H1 (cell line): ENCODE results near the gene TNFAIP8.

ENCODE experiments used
- ATF2 ChIP-seq: IDR thresholded peaks from 2 replicates; pipeline ENCODE4 v1.6.1; 2012; ENCODE audit warnings: low read length, inconsistent platforms
- ATF3 ChIP-seq: IDR thresholded peaks from 2 replicates; pipeline ENCODE4 v1.6.1; 2011; ENCODE audit warnings: low read depth, mild to moderate bottlenecking, low read length; ENCODE audit not compliant: insufficient read depth
- CTCF ChIP-seq, 3 experiments: IDR thresholded peaks; 1 replicate in 2 of 3; 2 replicates in 1 of 3; pipeline versions ENCODE4 v1.5.1 to v1.6.1; 2011; ENCODE audit warnings: low read length in 3 of 3, mild to moderate bottlenecking in 3 of 3, inconsistent platforms in 2 of 3, low read depth in 1 of 3, moderate library complexity in 1 of 3; ENCODE audit not compliant: insufficient read depth in 1 of 3; ENCODE audit errors: control extremely low read depth in 1 of 3
- EZH2 ChIP-seq: fragments of 200-600 bp; sonication (generic); IDR thresholded peaks from 2 replicates; pipeline ENCODE4 v1.7.1; 2012; ENCODE audit warnings: low read depth, mild to moderate bottlenecking, moderate library complexity, low read length, inconsistent platforms; ENCODE audit not compliant: severe bottlenecking
- GABPA ChIP-seq: IDR thresholded peaks from 2 replicates; pipeline ENCODE4 v1.6.1; 2011; ENCODE audit warnings: mild to moderate bottlenecking, low read length, moderate library complexity, borderline replicate concordance; ENCODE audit not compliant: insufficient read depth
- MAX ChIP-seq: IDR thresholded peaks from 2 replicates; pipeline ENCODE4 v1.6.1; 2012; ENCODE audit warnings: inconsistent platforms
- POLR2A ChIP-seq, 2 experiments: IDR thresholded peaks; 1 replicate in 1 of 2; 2 replicates in 1 of 2; pipeline ENCODE4 v1.6.1; 2011; ENCODE audit warnings: low read depth in 2 of 2, low read length in 2 of 2, mild to moderate bottlenecking in 2 of 2; ENCODE audit errors: control extremely low read depth in 1 of 2
- POLR2AphosphoS5 ChIP-seq: IDR thresholded peaks from 2 replicates; pipeline ENCODE4 v1.6.1; 2011; ENCODE audit warnings: low read depth, low read length
- RFX5 ChIP-seq: IDR thresholded peaks from 2 replicates; pipeline ENCODE4 v1.6.1; 2011; ENCODE audit warnings: low read depth, low read length, improper control_type of control experiment, borderline replicate concordance
- RXRA ChIP-seq: IDR thresholded peaks from 2 replicates; pipeline ENCODE4 v1.6.1; 2011; ENCODE audit warnings: low read depth, mild to moderate bottlenecking, low read length, moderate library complexity; ENCODE audit not compliant: insufficient read depth
- SIRT6 ChIP-seq: IDR thresholded peaks from one replicate; pipeline ENCODE4 v1.7.1; 2012; ENCODE audit warnings: low read length, inconsistent platforms
- SP1 ChIP-seq: IDR thresholded peaks from 2 replicates; pipeline ENCODE4 v1.6.1; 2011; ENCODE audit warnings: low read depth, low read length

- no peak for TF ChIP-seq GABPA
- peak; percentile 36 to 88 (median 66) for TF ChIP-seq CTCF (IDR thresholded peaks at IDR 0.05; ENCODE audit: control extremely low read depth in 1 of 3, insufficient read depth in 1 of 3, low read depth in 1 of 3, low read length in 3 of 3)
- no peak for TF ChIP-seq RFX5
- TF ChIP-seq ATF3, result no peak
- no peak; a peak in 1 of 3 replicates for TF ChIP-seq POLR2A (IDR thresholded peaks at IDR 0.05; ENCODE audit: control extremely low read depth in 1 of 2, low read depth in 2 of 2, low read length in 2 of 2)
- no peak for TF ChIP-seq EZH2
- TF ChIP-seq SIRT6, result no peak
- no peak for TF ChIP-seq RXRA
- TF ChIP-seq MAX, result no peak
- TF ChIP-seq ATF2, result no peak
- no peak for TF ChIP-seq POLR2AphosphoS5
- no peak for TF ChIP-seq SP1
These were observed 55.8 kb downstream of the TNFAIP8 start for GRCh38 chr5:119411361-119412278.
